ENCODE measurements around the gene CDK1.
"Not testable (repeated sequence)": the region's sequence is repeated elsewhere in the genome, so short reads cannot be mapped to it uniquely, and the experiment has no call there.

Gene CDK1

GRCh38 chr10:60817398-60817805 lies 39.1 kb downstream of the CDK1 start:
- DNase-seq: peak in 2 of 3 donors; percentile 30 to 33

- no peak for DNase-seq
Observed at GRCh38 chr10:60818134-60818770, 40.0 kb downstream of the CDK1 start.

GRCh38 chr10:60819271-60819670 lies 41.0 kb downstream of the CDK1 start:
- no peak for DNase-seq

GRCh38 chr10:60820093-60820754 lies 41.9 kb downstream of the CDK1 start:
- no peak for DNase-seq

- DNase-seq: no peak
Observed at GRCh38 chr10:60821656-60822055, 43.4 kb downstream of the CDK1 start.

- DNase-seq: no peak
Observed at GRCh38 chr10:60822809-60823208, 44.5 kb downstream of the CDK1 start.

GRCh38 chr10:60823324-60823723 lies 45.0 kb downstream of the CDK1 start:
- DNase-seq: no peak

- DNase-seq: no peak
Observed at GRCh38 chr10:60825520-60825919, 47.2 kb downstream of the CDK1 start.

GRCh38 chr10:60827791-60828488 lies 49.7 kb downstream of the CDK1 start:
- DNase-seq: peak; percentile 46 to 70 (median 49)

- peak in 1 of 3 donors; percentile 22 for DNase-seq
Observed at GRCh38 chr10:60828489-60828852, 50.2 kb downstream of the CDK1 start.

- DNase-seq: not testable (repeated sequence)
Observed at GRCh38 chr10:60832136-60832535, 53.9 kb downstream of the CDK1 start.

- DNase-seq: no peak
Observed at GRCh38 chr10:60834401-60834800, 56.1 kb downstream of the CDK1 start.

GRCh38 chr10:60835049-60835448 lies 56.8 kb downstream of the CDK1 start:
- no peak for DNase-seq

- not testable (repeated sequence) for DNase-seq
Observed at GRCh38 chr10:60841227-60841626, 62.9 kb downstream of the CDK1 start.

- DNase-seq: no peak
Observed at GRCh38 chr10:60842694-60843093, 64.4 kb downstream of the CDK1 start.
